ENCODE data around the gene IPCEF1. TPM values are rescaled to one million over a fixed set of nuclear protein-coding genes. Genes with fewer than 3 reads are reported as not detected.

The IPCEF1 gene
- total and polyA plus RNA-seq, 2 of the 8 experiments (the other 6 are each of a cell fraction or from before 2014, with no cell fraction given): 0.41 to 0.78 TPM

GRCh38 chr6:154301086-154301625 is 55.4 kb downstream of the IPCEF1 start:
- FAIRE-seq (no peak), DNase-seq (ENCODE audit: low read depth in 1 of 2, low spot score in 2 of 2) (no peak)
- H4K91ac ChIP-seq (replicated peaks; ENCODE audit: insufficient read length, low read length): no peak overlapping the region
- no peak overlapping the region for H2BK120ac ChIP-seq (replicated peaks; ENCODE audit: low read depth, low read length)
- H3K4me2 ChIP-seq (ENCODE audit: insufficient read depth in 1 of 2, low read depth in 2 of 2, low read length in 2 of 2): no peak overlapping the region
- no peak overlapping the region for H2BK15ac ChIP-seq (ENCODE audit: low read length)
- H3K79me2 ChIP-seq (ENCODE audit: control insufficient read depth in 1 of 2, insufficient read depth in 2 of 2, low read length in 2 of 2): no peaks in the 10 kb centered on the region
- no peaks in the 10 kb centered on the region for H3K23me2 ChIP-seq (ENCODE audit: low read depth, low read length)
- ChIA-PET POLR2A (ENCODE audit: partially characterized antibody) (no interaction called here), CTCF (ENCODE audit: partially characterized antibody) (no interaction called here)
- H3K4me3 ChIP-seq (ENCODE audit: extremely low read depth in 1 of 4, insufficient read depth in 2 of 4, low read depth in 3 of 4, low read length in 4 of 4): no peak overlapping the region
- H2AFZ ChIP-seq (ENCODE audit: low read length): no peak overlapping the region
- no peak overlapping the region for H3K18ac ChIP-seq (ENCODE audit: extremely low read depth, low read length)
- no peak overlapping the region for H2BK20ac ChIP-seq (ENCODE audit: low read length)
- no peak overlapping the region for H2AK5ac ChIP-seq (ENCODE audit: low read depth, low read length)
- H3K4me1 ChIP-seq (replicated peaks in 1 of 4; ENCODE audit: control insufficient read depth in 3 of 4, insufficient read depth in 4 of 4, low read length in 3 of 4): peaks cover 0 to 6% (median 0%) of the 10 kb centered on the region in 4 experiments; a peak in 1 of 7 replicates
- H3K27ac ChIP-seq (ENCODE audit: low read depth, low read length): no peak overlapping the region
- H4K5ac ChIP-seq (ENCODE audit: insufficient read length, low read depth, low read length): no peak overlapping the region
- no peak overlapping the region for H3K4ac ChIP-seq (replicated peaks; ENCODE audit: insufficient read length, low read depth, low read length)
- H2BK12ac ChIP-seq (ENCODE audit: low read depth, low read length): no peak overlapping the region
- H3K23ac ChIP-seq (ENCODE audit: insufficient read length): no peak overlapping the region
- H3K36me3 ChIP-seq (ENCODE audit: control insufficient read depth in 2 of 4, insufficient read depth in 4 of 4, low read length in 3 of 4): no peaks in the 10 kb centered on the region
- no peak overlapping the region for H2BK5ac ChIP-seq (ENCODE audit: low read depth, low read length)
- no peaks in the 10 kb centered on the region for H3K79me1 ChIP-seq (ENCODE audit: low read depth, low read length)
- H3K27me3 ChIP-seq (replicated peaks in 1 of 4; ENCODE audit: control insufficient read depth in 3 of 4, extremely low read depth in 1 of 4, insufficient read depth in 3 of 4, low read length in 3 of 4): no peaks in the 10 kb centered on the region
- H3K9ac ChIP-seq (replicated peaks in 1 of 4; ENCODE audit: extremely low read depth in 1 of 4, low read depth in 3 of 4, low read length in 3 of 4): no peak overlapping the region
- no peak overlapping the region for H4K8ac ChIP-seq (ENCODE audit: extremely low read depth, insufficient read depth, low read length)
- H4K20me1 ChIP-seq (replicated peaks in 1 of 2; ENCODE audit: control insufficient read depth in 1 of 2, insufficient read depth in 2 of 2, low read length in 2 of 2): no peaks in the 10 kb centered on the region
- H3K14ac ChIP-seq (ENCODE audit: insufficient read length): no peak overlapping the region
- WGBS, 2 experiments (ENCODE audit: extremely low coverage in 1 of 2, insufficient coverage in 1 of 2, insufficient read length in 1 of 2, insufficient replicate concordance in 2 of 2, low coverage in 1 of 2, low lambda C conversion rate in 2 of 2, missing lambda C conversion rate in 1 of 2): 89% methylated on average over 7 of the region's 7 CpGs; no CpG with 5 or more reads in 1 of the 2 experiments
- H3K56ac ChIP-seq (replicated peaks; ENCODE audit: insufficient read length, low read depth, low read length): no peak overlapping the region
- H3K9me3 ChIP-seq (ENCODE audit: insufficient read depth in 2 of 2, low read depth in 1 of 2, low read length in 1 of 2): no peaks in the 10 kb centered on the region
- no peak for TF ChIP-seq SRF (IDR thresholded peaks at IDR 0.05; ENCODE audit: low read depth, low read length)
- TF ChIP-seq POU5F1 (IDR thresholded peaks at IDR 0.05; ENCODE audit: low read depth, low read length): no peak
- no peak for TF ChIP-seq HDAC6 (IDR thresholded peaks at IDR 0.05; ENCODE audit: low read depth, low read length)
- no peak for TF ChIP-seq EGR1 (IDR thresholded peaks at IDR 0.05; ENCODE audit: borderline replicate concordance, low read depth, low read length)
- no peak for TF ChIP-seq NANOG (IDR thresholded peaks at IDR 0.05; ENCODE audit: insufficient read depth, low read depth, low read length, poor library complexity, severe bottlenecking)
- TF ChIP-seq USF2 (IDR thresholded peaks at IDR 0.05; ENCODE audit: low read length): no peak
- TF ChIP-seq, protein P1, sequence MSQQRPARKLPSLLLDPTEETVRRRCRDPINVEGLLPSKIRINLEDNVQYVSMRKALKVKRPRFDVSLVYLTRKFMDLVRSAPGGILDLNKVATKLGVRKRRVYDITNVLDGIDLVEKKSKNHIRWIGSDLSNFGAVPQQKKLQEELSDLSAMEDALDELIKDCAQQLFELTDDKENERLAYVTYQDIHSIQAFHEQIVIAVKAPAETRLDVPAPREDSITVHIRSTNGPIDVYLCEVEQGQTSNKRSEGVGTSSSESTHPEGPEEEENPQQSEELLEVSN (IDR thresholded peaks at IDR 0.05): no peak
